Endodermal cell (in vitro differentiated cells): ENCODE data around the gene PNKD. TPM values are rescaled to one million over a fixed set of nuclear protein-coding genes. Genes with fewer than 3 reads are reported as not detected.

ENCODE experiments used
- DNase-seq: peaks from one replicate; pipeline ENCODE4 v3.0.0-alpha.2; 2017
- H3K27ac ChIP-seq: 2 replicates; pipeline ENCODE4 v1.5.1; 2013; ENCODE audit warnings: mild to moderate bottlenecking, low read depth, low read length, moderate library complexity
- H3K27me3 ChIP-seq: 2 replicates; pipeline ENCODE4 v1.6.1; 2013; ENCODE audit warnings: mild to moderate bottlenecking, low read length, moderate library complexity; ENCODE audit not compliant: insufficient read depth, control insufficient read depth, poor library complexity, severe bottlenecking
- H3K36me3 ChIP-seq: 2 replicates; pipeline ENCODE4 v1.7.0; 2013; ENCODE audit warnings: mild to moderate bottlenecking, low read length, moderate library complexity; ENCODE audit not compliant: control insufficient read depth, insufficient read depth
- H3K4me1 ChIP-seq: one replicate; pipeline ENCODE4 v1.7.0; 2013; ENCODE audit warnings: low read length; ENCODE audit not compliant: control insufficient read depth, insufficient read depth
- H3K4me3 ChIP-seq: 2 replicates; pipeline ENCODE4 v1.5.1; 2013; ENCODE audit warnings: mild to moderate bottlenecking, low read length, moderate library complexity
- H3K9ac ChIP-seq: 2 replicates; pipeline ENCODE4 v1.6.1; 2013; ENCODE audit warnings: mild to moderate bottlenecking, low read length, moderate library complexity; ENCODE audit not compliant: poor library complexity, severe bottlenecking; ENCODE audit errors: extremely low read depth
- H3K9me3 ChIP-seq: 2 replicates; pipeline ENCODE4 v1.6.1; 2013; ENCODE audit warnings: mild to moderate bottlenecking, low read length, moderate library complexity; ENCODE audit not compliant: control insufficient read depth
- H3K27ac Mint-ChIP-seq: 2 replicates; pipeline ENCODE4 v1.8.0; 2020; ENCODE audit warnings: mixed read lengths
- H3K27me3 Mint-ChIP-seq: 2 replicates; pipeline ENCODE4 v1.8.0; 2021; ENCODE audit warnings: mild to moderate bottlenecking, mixed read lengths; ENCODE audit not compliant: insufficient read depth
- H3K36me3 Mint-ChIP-seq: 2 replicates; pipeline ENCODE4 v1.8.0; 2020; ENCODE audit warnings: low read depth, mixed read lengths
- H3K4me1 Mint-ChIP-seq: 2 replicates; pipeline ENCODE4 v1.8.0; 2020; ENCODE audit warnings: mixed read lengths
- H3K4me3 Mint-ChIP-seq: 2 replicates; pipeline ENCODE4 v1.8.0; 2020; ENCODE audit warnings: mild to moderate bottlenecking, moderate library complexity, mixed read lengths
- H3K9me3 Mint-ChIP-seq: 2 replicates; pipeline ENCODE4 v1.8.0; 2020; ENCODE audit warnings: mild to moderate bottlenecking, mixed read lengths
- WGBS, 2 experiments: methylation state at CpG; one replicate each; pipeline versions ENCODE4 v1.1.5 to v1.1.7; 2013; ENCODE audit warnings: missing lambda C conversion rate in 2 of 2, mixed read lengths in 1 of 2; ENCODE audit not compliant: insufficient coverage in 1 of 2, insufficient read length in 1 of 2; 5-methylcytosine and 5-hydroxymethylcytosine counted together
- total RNA-seq, 2 donors: library from RNA; stranded (reverse); fragmentation: NEBNext Ultra II Directional in 1 of 2; extraction: Animal tissue kit (Norgen Biotek cat#: 25700) in 1 of 2; gene quantifications; 2 replicates in 1 of 2; 3 replicates in 1 of 2; pipeline ENCODE4 v1.2.1, GENCODE V29; 2021
- TF ChIP-seq, protein P1 (sequence below): fragments of 200-600 bp; sonication (generic); conservative IDR thresholded peaks from 2 replicates; pipeline ENCODE4 v1.5.0; 2021; ENCODE audit warnings: antibody characterized with exemption, mild to moderate bottlenecking

The PNKD gene
- total RNA-seq, 2 donors from 2014 or later: 33.9 to 39.6 TPM

DNA sequence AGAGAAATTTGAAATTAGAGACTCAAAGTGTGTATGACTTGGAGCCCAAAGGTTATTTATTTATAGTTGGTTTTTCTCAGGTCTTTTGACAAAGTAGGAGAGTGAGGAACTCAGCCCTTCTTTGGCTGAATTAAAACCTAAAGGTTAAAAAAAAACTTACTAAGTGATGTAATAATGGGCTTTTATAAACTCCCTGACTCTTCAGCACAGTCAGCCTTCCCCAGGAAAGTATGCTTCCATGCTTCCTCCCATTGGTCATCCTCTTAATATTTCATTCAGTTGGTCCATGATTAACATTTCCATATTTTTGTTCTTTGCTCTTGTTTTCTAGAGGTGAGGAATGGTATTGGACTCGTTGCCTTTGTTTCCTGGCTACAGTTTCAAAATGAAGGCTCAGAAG is 46.1 kb upstream of the PNKD start:
- Histone ChIP-seq H3K27ac (no peak overlapping the region), H3K9me3 (no peaks in the 10 kb centered on the region), H3K27me3 (no peaks in the 10 kb centered on the region), H3K4me1 (peaks cover 4% of the 10 kb centered on the region), H3K9ac (no peak overlapping the region), H3K4me3 (no peak overlapping the region), H3K36me3 (peaks cover 92% of the 10 kb centered on the region)
- peaks cover 59% of the 10 kb centered on the region for H3K36me3 Mint-ChIP-seq
- TF ChIP-seq, protein P1, sequence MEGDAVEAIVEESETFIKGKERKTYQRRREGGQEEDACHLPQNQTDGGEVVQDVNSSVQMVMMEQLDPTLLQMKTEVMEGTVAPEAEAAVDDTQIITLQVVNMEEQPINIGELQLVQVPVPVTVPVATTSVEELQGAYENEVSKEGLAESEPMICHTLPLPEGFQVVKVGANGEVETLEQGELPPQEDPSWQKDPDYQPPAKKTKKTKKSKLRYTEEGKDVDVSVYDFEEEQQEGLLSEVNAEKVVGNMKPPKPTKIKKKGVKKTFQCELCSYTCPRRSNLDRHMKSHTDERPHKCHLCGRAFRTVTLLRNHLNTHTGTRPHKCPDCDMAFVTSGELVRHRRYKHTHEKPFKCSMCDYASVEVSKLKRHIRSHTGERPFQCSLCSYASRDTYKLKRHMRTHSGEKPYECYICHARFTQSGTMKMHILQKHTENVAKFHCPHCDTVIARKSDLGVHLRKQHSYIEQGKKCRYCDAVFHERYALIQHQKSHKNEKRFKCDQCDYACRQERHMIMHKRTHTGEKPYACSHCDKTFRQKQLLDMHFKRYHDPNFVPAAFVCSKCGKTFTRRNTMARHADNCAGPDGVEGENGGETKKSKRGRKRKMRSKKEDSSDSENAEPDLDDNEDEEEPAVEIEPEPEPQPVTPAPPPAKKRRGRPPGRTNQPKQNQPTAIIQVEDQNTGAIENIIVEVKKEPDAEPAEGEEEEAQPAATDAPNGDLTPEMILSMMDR: no peak
- no peaks in the 10 kb centered on the region for H3K27me3 Mint-ChIP-seq
- no peak overlapping the region for H3K4me3 Mint-ChIP-seq
- DNase-seq: no peak
- H3K9me3 Mint-ChIP-seq: no peaks in the 10 kb centered on the region
- H3K27ac Mint-ChIP-seq: peak overlapping the region; percentile 20
- WGBS, 2 experiments: 91% methylated on average over 1 of the region's 1 CpG; no CpG with 5 or more reads in 1 of the 2 experiments
- peaks cover 19% of the 10 kb centered on the region for H3K4me1 Mint-ChIP-seq

DNA sequence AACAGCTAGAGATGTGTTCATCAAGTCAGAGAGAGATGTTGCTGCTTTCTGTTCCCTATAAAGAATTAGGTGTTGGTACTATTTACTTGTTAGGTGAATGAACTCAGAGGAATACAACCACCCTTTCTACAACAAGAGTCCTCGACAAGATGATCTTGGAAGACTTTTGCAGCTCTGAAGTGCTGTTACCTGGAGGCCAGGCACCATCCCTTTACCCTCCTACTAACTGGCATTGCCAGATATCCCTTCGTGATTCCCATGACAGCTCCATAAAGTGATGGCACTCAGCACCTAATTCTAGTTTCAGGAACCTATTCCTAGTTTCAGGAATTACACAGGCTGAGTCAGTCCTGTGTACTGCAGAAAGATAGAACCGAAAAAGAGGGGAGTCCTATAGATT is 43.4 kb upstream of the PNKD start:
- H3K36me3 ChIP-seq: peaks cover 94% of the 10 kb centered on the region
- Mint-ChIP-seq H3K4me3 (no peak overlapping the region), H3K4me1 (peaks cover 6% of the 10 kb centered on the region), H3K27me3 (no peaks in the 10 kb centered on the region), H3K36me3 (peaks cover 66% of the 10 kb centered on the region), H3K27ac (no peak overlapping the region), H3K9me3 (no peaks in the 10 kb centered on the region)
- no peaks in the 10 kb centered on the region for H3K27me3 ChIP-seq
- no peak overlapping the region for H3K4me3 ChIP-seq
- no peak for DNase-seq
- no peak overlapping the region for H3K9ac ChIP-seq
- TF ChIP-seq, protein P1: no peak
- peaks cover 4% of the 10 kb centered on the region for H3K4me1 ChIP-seq
- peaks cover 9% of the 10 kb centered on the region for H3K9me3 ChIP-seq
- WGBS, 2 experiments: 94 to 99% methylated on average over 3 of the region's 3 CpGs
- no peak overlapping the region for H3K27ac ChIP-seq

DNA sequence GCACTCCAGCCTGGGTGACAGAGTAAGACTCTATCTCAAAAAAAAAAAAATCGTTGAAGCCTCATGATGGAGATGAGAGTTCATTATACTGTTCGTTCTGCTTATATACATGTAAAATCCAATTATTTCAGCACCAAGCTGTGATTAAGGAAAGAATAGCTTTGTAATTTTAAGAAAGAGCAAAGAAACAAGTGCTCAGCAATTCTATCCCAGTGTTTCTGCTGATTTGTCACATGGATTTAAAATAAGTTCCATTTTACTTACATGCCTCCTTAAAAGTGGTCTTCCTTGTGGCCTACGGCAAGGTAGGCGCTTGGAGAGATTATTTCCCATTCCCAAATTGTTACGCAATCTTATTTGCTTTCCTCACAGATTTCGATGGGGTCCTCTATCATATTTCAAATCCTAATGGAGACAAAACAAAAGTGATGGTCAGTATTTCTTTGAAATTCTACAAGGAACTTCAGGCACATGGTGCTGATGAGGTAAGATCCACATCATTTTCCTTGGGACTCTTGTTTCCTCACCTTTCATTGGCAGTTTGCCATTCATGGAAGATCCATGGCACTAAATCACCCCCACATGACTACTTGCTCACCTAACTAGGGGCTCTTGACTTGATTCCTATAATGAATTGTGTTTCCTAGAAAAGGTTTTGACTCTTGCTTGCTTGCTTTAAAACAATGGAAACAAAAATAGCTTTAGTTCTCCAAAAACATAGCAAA is 41.8 kb upstream of the PNKD start:
- 95% methylated on average over 6 of the region's 6 CpGs; no CpG with 5 or more reads in 1 of the 2 experiments for WGBS, 2 experiments
- H3K9me3 Mint-ChIP-seq: no peaks in the 10 kb centered on the region
- H3K27ac ChIP-seq: no peak overlapping the region

More for the DNA sequence above, 41.8 kb upstream of the PNKD start:
- Histone ChIP-seq H3K4me3 (no peak overlapping the region), H3K9me3 (peaks cover 9% of the 10 kb centered on the region), H3K27me3 (no peaks in the 10 kb centered on the region), H3K36me3 (peaks cover 94% of the 10 kb centered on the region), H3K4me1 (peaks cover 4% of the 10 kb centered on the region), H3K9ac (no peak overlapping the region)
- Mint-ChIP-seq H3K27me3 (no peaks in the 10 kb centered on the region), H3K36me3 (peaks cover 76% of the 10 kb centered on the region), H3K4me3 (no peak overlapping the region), H3K27ac (no peak overlapping the region), H3K4me1 (peaks cover 6% of the 10 kb centered on the region)
- TF ChIP-seq, protein P1: no peak
- DNase-seq: no peak
